ENCODE measurements around the gene KLHL40.

DNA sequence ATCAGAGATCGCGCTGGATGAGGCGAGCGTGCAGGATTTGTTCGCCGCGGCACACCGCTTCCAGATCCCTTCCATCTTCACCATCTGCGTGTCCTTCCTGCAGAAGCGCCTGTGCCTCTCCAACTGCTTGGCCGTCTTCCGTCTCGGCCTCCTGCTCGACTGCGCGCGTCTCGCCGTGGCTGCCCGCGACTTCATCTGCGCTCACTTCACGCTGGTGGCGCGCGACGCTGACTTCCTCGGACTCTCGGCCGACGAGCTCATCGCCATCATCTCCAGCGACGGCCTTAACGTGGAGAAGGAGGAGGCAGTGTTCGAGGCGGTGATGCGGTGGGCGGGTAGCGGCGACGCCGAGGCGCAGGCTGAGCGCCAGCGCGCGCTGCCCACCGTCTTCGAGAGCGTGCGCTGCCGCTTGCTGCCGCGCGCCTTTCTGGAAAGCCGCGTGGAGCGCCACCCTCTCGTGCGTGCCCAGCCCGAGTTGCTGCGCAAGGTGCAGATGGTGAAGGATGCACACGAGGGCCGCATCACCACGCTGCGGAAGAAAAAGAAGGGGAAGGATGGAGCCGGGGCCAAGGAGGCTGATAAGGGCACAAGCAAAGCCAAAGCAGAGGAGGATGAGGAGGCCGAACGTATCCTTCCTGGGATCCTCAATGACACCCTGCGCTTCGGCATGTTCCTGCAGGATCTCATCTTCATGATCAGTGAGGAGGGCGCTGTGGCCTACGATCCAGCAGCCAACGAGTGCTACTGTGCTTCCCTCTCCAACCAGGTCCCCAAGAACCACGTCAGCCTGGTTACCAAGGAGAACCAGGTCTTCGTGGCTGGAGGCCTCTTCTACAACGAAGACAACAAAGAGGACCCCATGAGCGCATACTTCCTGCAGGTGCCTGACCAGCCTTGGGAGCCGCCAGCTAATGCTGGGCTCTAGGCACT lies 819 bp downstream of the KLHL40 start:
- TF ChIP-seq SP1 (IDR thresholded peaks at IDR 0.05) (no peak), BHLHE40 (IDR thresholded peaks at IDR 0.05; ENCODE audit: borderline replicate concordance) (no peak), FOXK2 (IDR thresholded peaks at IDR 0.05) (no peak), FOXA1 (IDR thresholded peaks at IDR 0.05) (no peak), HDGF (IDR thresholded peaks at IDR 0.05; ENCODE audit: borderline replicate concordance) (no peak), ZNF384 (IDR thresholded peaks at IDR 0.05) (no peak), SUZ12 (IDR thresholded peaks at IDR 0.05) (no peak)
- TF ChIP-seq, protein P1, sequence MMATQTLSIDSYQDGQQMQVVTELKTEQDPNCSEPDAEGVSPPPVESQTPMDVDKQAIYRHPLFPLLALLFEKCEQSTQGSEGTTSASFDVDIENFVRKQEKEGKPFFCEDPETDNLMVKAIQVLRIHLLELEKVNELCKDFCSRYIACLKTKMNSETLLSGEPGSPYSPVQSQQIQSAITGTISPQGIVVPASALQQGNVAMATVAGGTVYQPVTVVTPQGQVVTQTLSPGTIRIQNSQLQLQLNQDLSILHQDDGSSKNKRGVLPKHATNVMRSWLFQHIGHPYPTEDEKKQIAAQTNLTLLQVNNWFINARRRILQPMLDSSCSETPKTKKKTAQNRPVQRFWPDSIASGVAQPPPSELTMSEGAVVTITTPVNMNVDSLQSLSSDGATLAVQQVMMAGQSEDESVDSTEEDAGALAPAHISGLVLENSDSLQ (IDR thresholded peaks at IDR 0.05), result no peak
